Endothelial cell of umbilical vein (primary cell): ENCODE measurements around the gene PCTP. TPM values are rescaled to one million over a fixed set of nuclear protein-coding genes. Genes with fewer than 3 reads are reported as not detected.

Experiments
- BruUV-seq: library from RNA; stranded (reverse); fragments of 400-500 nt; replicated peaks from 2 replicates; lab custom pipeline; 2021; lab: Mats Ljungman, UMichigan
- CTCF ChIA-PET: fragments of 300-600, 350-600 bp; sonication (Branson Sonifier 250); formaldehyde crosslinking; loops from one replicate; lab custom pipeline; 2021; ENCODE audit warnings: antibody characterized with exemption, inconsistent platforms; lab: Charles Lee
- POLR2A ChIA-PET: fragments of 300-600, 350-600 bp; sonication (Branson Sonifier 250); formaldehyde crosslinking; loops from one replicate; lab custom pipeline; 2021; ENCODE audit warnings: antibody characterized with exemption, inconsistent platforms; lab: Charles Lee
- DNase-seq: peaks from one replicate; pipeline ENCODE4 v3.0.0-alpha.2; 2011; ENCODE audit warnings: low read depth, low spot score
- FAIRE-seq: peaks from 2 replicates; lab custom pipeline; 2011; peaks lifted over from hg19 to GRCh38; lab: Jason Lieb, UNC
- H2AFZ ChIP-seq: 2 replicates; pipeline ENCODE4 v1.6.0; 2012; ENCODE audit warnings: low read depth, low read length, control low read depth, inconsistent platforms
- H3K27ac ChIP-seq: 2 replicates; pipeline ENCODE4 v1.5.1; 2011; ENCODE audit warnings: low read depth, mild to moderate bottlenecking, control low read depth, low read length, moderate library complexity; ENCODE audit not compliant: insufficient read depth
- H3K27me3 ChIP-seq, 2 experiments: 2 replicates each; pipeline versions ENCODE4 v1.6.0 to v1.6.1; 2011; ENCODE audit warnings: low read length in 2 of 2, mixed read lengths in 1 of 2; ENCODE audit not compliant: control insufficient read depth in 2 of 2, insufficient read depth in 2 of 2
- H3K36me3 ChIP-seq, 2 experiments: 2 replicates in 1 of 2; 3 replicates in 1 of 2; pipeline ENCODE4 v1.5.1; 2011; ENCODE audit warnings: low read length in 2 of 2, mild to moderate bottlenecking in 1 of 2, moderate library complexity in 1 of 2; ENCODE audit not compliant: control insufficient read depth in 2 of 2, insufficient read depth in 2 of 2; ENCODE audit errors: extremely low read depth in 1 of 2
- H3K4me1 ChIP-seq: 3 replicates; pipeline ENCODE4 v1.5.1; 2011; ENCODE audit warnings: mild to moderate bottlenecking, low read length; ENCODE audit not compliant: control insufficient read depth, insufficient read depth; ENCODE audit errors: extremely low read depth
- H3K4me2 ChIP-seq: 2 replicates; pipeline ENCODE4 v1.6.1; 2011; ENCODE audit warnings: low read length, control low read depth, mixed read lengths; ENCODE audit not compliant: insufficient read depth
- H3K4me3 ChIP-seq, 3 experiments: fragments of 200-600 bp in 1 of 3; sonication (generic), shearing (Covaris generic) in 1 of 3; replicated peaks in 1 of 3; 2 replicates each; pipeline ENCODE4 v1.5.1; 2011 to 2016; ENCODE audit warnings: control low read depth in 3 of 3, low read length in 3 of 3, mild to moderate bottlenecking in 2 of 3, inconsistent platforms in 1 of 3, low read depth in 1 of 3, moderate library complexity in 1 of 3; ENCODE audit not compliant: insufficient read depth in 1 of 3
- H3K79me2 ChIP-seq: 2 replicates; pipeline ENCODE4 v1.6.0; 2012; ENCODE audit warnings: low read length, inconsistent platforms; ENCODE audit not compliant: control insufficient read depth, insufficient read depth
- H3K9ac ChIP-seq: replicated peaks from 2 replicates; pipeline ENCODE3; 2011; ENCODE audit warnings: low read length, control low read depth; ENCODE audit not compliant: insufficient read depth; ENCODE audit errors: extremely low read depth
- H3K9me1 ChIP-seq: replicated peaks from 3 replicates; pipeline ENCODE4 v1.6.0; 2011; ENCODE audit warnings: mild to moderate bottlenecking, low read length; ENCODE audit not compliant: control insufficient read depth, insufficient read depth; ENCODE audit errors: extremely low read depth
- H3K9me3 ChIP-seq: replicated peaks from 2 replicates; pipeline ENCODE4 v1.5.1; 2012; ENCODE audit warnings: low read length, inconsistent platforms; ENCODE audit not compliant: control insufficient read depth, insufficient read depth
- H4K20me1 ChIP-seq: replicated peaks from 2 replicates; pipeline ENCODE3; 2011; ENCODE audit warnings: mild to moderate bottlenecking, low read length; ENCODE audit not compliant: control insufficient read depth, insufficient read depth; ENCODE audit errors: extremely low read depth
- EZH2 ChIP-seq: IDR thresholded peaks from 2 replicates; pipeline ENCODE4 v1.6.1; 2012; ENCODE audit warnings: borderline replicate concordance, low read depth, mild to moderate bottlenecking, moderate library complexity, low read length, inconsistent platforms; ENCODE audit not compliant: severe bottlenecking
- FOS ChIP-seq: IDR thresholded peaks from 2 replicates; pipeline ENCODE4 v1.6.1; 2011; ENCODE audit warnings: mild to moderate bottlenecking, low read length, moderate library complexity, borderline replicate concordance; ENCODE audit not compliant: insufficient read depth
- GATA2 ChIP-seq: IDR thresholded peaks from 2 replicates; pipeline ENCODE4 v1.7.0; 2011; ENCODE audit warnings: low read depth, mild to moderate bottlenecking, moderate library complexity, mixed read lengths, low read length; ENCODE audit not compliant: insufficient read length, insufficient read depth
- JUN ChIP-seq: IDR thresholded peaks from 2 replicates; pipeline ENCODE4 v1.6.1; 2011; ENCODE audit warnings: borderline replicate concordance, low read depth; ENCODE audit not compliant: insufficient read length, insufficient read depth
- MYC ChIP-seq: IDR thresholded peaks from one replicate; pipeline ENCODE4 v1.6.1; 2011; ENCODE audit warnings: mild to moderate bottlenecking, low read depth, low read length
- POLR2A ChIP-seq: IDR thresholded peaks from 2 replicates; pipeline ENCODE4 v1.6.1; 2012; ENCODE audit warnings: low read depth, mild to moderate bottlenecking, control low read depth, low read length
- POLR2AphosphoS5 ChIP-seq: IDR thresholded peaks from 2 replicates; pipeline ENCODE4 v1.6.1; 2012; ENCODE audit warnings: low read depth, mild to moderate bottlenecking, control low read depth, low read length, moderate library complexity; ENCODE audit not compliant: insufficient read depth
- dilution Hi-C: fragments of 300-500 bp; cut with MboI; formaldehyde crosslinking; loops from one replicate; pipeline ENCODE4 v1.15.0; 2019; ENCODE audit warnings: low sequenced_read_pairs; ENCODE audit not compliant: extremely low pct_ligation_motif_present
- intact Hi-C: fragments of 100-400 bp; cut with micrococcal nuclease; formaldehyde crosslinking; loops from one replicate; pipeline ENCODE4 v1.10.0; 2022
- polyA plus RNA-seq, 4 experiments: library from polyadenylated mRNA; depleted of rRNA in 3 of 4; stranded (reverse) in 3 of 4; unstranded in 1 of 4; fragments of >200 nt; gene quantifications; 2 replicates each; pipeline versions ENCODE4 v1.2.1 to v1.2.3, GENCODE V29; 2011 to 2012; ENCODE audit warnings: missing spikeins in 1 of 4
- total RNA-seq: library from RNA; stranded (reverse); gene quantifications from 2 replicates; pipeline ENCODE4 v1.2.3, GENCODE V29; 2021
- TF ChIP-seq, protein P1 (sequence below): IDR thresholded peaks from 2 replicates; pipeline ENCODE4 v1.6.1; 2011; ENCODE audit not compliant: insufficient read depth, insufficient read length
- TF ChIP-seq, protein P2 (sequence below), 2 donors: IDR thresholded peaks; 1 replicate in 1 of 2; 2 replicates in 1 of 2; pipeline ENCODE4 v1.5.1; 2011; ENCODE audit warnings: low read length in 2 of 2, mild to moderate bottlenecking in 2 of 2, moderate library complexity in 2 of 2, control low read depth in 1 of 2, inconsistent platforms in 1 of 2, low read depth in 1 of 2; ENCODE audit not compliant: insufficient read depth in 1 of 2; ENCODE audit errors: extremely low read depth in 1 of 2

The PCTP gene
- total and polyA plus RNA-seq, 2 donors (not counting 3 experiments of a cell fraction or from before 2014, with no cell fraction given) = 13.5 to 18.3 TPM

DNA sequence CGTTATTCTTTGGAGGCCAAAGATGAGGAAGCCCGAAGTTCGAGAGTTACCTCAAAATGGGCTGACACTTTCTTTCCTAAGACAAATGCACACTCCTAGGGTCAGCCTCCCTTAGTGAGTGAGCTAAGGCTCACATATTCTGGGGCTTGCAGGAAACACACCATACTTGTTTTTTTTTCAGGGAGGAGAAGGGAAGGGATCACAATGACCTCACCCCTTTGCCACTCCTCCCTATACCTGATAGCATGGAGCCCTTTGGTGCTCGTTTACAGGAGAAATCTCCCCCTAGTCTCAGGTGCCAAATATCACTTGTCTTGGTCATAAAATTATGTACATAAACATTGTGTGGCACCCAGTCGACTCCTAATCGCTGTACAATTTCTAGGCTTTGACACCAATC is 23.6 kb upstream of the PCTP start:
- H4K20me1 ChIP-seq = no peaks in the 10 kb centered on the region
- TF ChIP-seq, protein P1, sequence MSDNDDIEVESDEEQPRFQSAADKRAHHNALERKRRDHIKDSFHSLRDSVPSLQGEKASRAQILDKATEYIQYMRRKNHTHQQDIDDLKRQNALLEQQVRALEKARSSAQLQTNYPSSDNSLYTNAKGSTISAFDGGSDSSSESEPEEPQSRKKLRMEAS = no peak
- TF ChIP-seq POLR2A = no peak
- TF ChIP-seq, protein P2, sequence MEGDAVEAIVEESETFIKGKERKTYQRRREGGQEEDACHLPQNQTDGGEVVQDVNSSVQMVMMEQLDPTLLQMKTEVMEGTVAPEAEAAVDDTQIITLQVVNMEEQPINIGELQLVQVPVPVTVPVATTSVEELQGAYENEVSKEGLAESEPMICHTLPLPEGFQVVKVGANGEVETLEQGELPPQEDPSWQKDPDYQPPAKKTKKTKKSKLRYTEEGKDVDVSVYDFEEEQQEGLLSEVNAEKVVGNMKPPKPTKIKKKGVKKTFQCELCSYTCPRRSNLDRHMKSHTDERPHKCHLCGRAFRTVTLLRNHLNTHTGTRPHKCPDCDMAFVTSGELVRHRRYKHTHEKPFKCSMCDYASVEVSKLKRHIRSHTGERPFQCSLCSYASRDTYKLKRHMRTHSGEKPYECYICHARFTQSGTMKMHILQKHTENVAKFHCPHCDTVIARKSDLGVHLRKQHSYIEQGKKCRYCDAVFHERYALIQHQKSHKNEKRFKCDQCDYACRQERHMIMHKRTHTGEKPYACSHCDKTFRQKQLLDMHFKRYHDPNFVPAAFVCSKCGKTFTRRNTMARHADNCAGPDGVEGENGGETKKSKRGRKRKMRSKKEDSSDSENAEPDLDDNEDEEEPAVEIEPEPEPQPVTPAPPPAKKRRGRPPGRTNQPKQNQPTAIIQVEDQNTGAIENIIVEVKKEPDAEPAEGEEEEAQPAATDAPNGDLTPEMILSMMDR (IDR thresholded peaks at IDR 0.05; ENCODE audit: extremely low read depth in 1 of 2, insufficient read depth in 1 of 2, low read depth in 1 of 2, low read length in 2 of 2) = no peak
- no peaks in the 10 kb centered on the region for H3K9me3 ChIP-seq
- H3K36me3 ChIP-seq = no peaks in the 10 kb centered on the region
- H3K4me3 ChIP-seq = no peak overlapping the region
- no peak overlapping the region for H3K27ac ChIP-seq
- no TSS peak for BruUV-seq
- dilution Hi-C loops = no loop called here
- no peak overlapping the region for H3K4me2 ChIP-seq
- no peaks in the 10 kb centered on the region for H3K9me1 ChIP-seq
- H3K79me2 ChIP-seq = no peaks in the 10 kb centered on the region
- POLR2A ChIA-PET = no interaction called here
- intact Hi-C loops = no loop called here
- no peak overlapping the region for H3K9ac ChIP-seq
- peaks cover 8% of the 10 kb centered on the region for H3K4me1 ChIP-seq
- H2AFZ ChIP-seq = no peak overlapping the region
- no peaks in the 10 kb centered on the region for H3K27me3 ChIP-seq
- DNase-seq = no peak
- FAIRE-seq = no peak
- CTCF ChIA-PET = interaction anchor here (1.3 to 2.4 kb wide), 2 partner anchors 9 kb away, joined by 6 to 10 read pairs; no protein-coding TSS in a partner anchor

DNA sequence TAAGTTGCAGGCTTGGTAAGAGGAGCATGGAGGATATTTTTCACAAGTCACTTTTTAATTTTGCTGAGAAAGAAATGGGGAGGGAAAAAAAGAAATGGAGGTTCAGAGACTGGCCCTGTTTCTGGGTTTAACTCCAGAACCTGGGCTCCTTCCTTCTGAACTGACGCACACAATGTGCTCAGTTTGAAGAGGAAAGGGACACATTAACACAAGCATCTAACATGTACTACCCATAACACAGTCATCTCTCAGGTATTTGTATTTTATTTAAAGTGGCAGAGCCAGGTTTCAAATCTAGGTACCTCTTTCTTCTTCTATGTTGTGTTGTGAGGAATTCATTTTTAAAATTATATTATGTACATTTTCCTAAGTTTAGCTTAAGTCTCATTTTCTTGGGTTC is 22.9 kb upstream of the PCTP start:
- no peaks in the 10 kb centered on the region for H4K20me1 ChIP-seq
- H3K4me3 ChIP-seq = no peak overlapping the region
- H3K27ac ChIP-seq = no peak overlapping the region
- TF ChIP-seq GATA2 = no peak
- TF ChIP-seq, protein P2 (IDR thresholded peaks at IDR 0.05; ENCODE audit: extremely low read depth in 1 of 2, insufficient read depth in 1 of 2, low read depth in 1 of 2, low read length in 2 of 2) = no peak
- no peak for TF ChIP-seq FOS
- no peak for TF ChIP-seq POLR2AphosphoS5
- no peak for TF ChIP-seq POLR2A
- no peak for TF ChIP-seq EZH2
- no peak for TF ChIP-seq JUN
- TF ChIP-seq MYC = no peak
- TF ChIP-seq, protein P1 = no peak
- no peaks in the 10 kb centered on the region for H3K79me2 ChIP-seq
- no peaks in the 10 kb centered on the region for H3K27me3 ChIP-seq
- FAIRE-seq (no peak), DNase-seq (no peak)
- H3K36me3 ChIP-seq = no peaks in the 10 kb centered on the region
- no peak overlapping the region for H3K4me2 ChIP-seq
- intact Hi-C loops (no loop called here), dilution Hi-C loops (no loop called here)
- H3K4me1 ChIP-seq = peaks cover 8% of the 10 kb centered on the region
- no peaks in the 10 kb centered on the region for H3K9me1 ChIP-seq
- ChIA-PET POLR2A (no interaction called here), CTCF (interaction anchor here (1.7 to 2.4 kb wide), 2 partner anchors 8 to 42 kb away, joined by 4 to 10 read pairs; no protein-coding TSS in a partner anchor)
- no peak overlapping the region for H3K9ac ChIP-seq
- H3K9me3 ChIP-seq = no peaks in the 10 kb centered on the region
- BruUV-seq = no TSS peak
- no peak overlapping the region for H2AFZ ChIP-seq
